Activated CD8-positive, alpha-beta memory T cell treated with anti-CD3 and anti-CD28 coated beads, Interleukin-2, amount 50 U/mL, for 24 hours (primary cell): ENCODE results near the gene SAMHD1.
A peak's percentile ranks its signal among the peaks of the same experiment; 100 is the strongest.
"Not testable (repeated sequence)": the region's sequence is repeated elsewhere in the genome, so short reads cannot be mapped to it uniquely, and the experiment has no call there.

ENCODE experiments used
- DNase-seq: peaks from one replicate; pipeline ENCODE4 v3.0.0-alpha.2; 2020; ENCODE audit errors: extremely low read depth

Gene SAMHD1

DNA sequence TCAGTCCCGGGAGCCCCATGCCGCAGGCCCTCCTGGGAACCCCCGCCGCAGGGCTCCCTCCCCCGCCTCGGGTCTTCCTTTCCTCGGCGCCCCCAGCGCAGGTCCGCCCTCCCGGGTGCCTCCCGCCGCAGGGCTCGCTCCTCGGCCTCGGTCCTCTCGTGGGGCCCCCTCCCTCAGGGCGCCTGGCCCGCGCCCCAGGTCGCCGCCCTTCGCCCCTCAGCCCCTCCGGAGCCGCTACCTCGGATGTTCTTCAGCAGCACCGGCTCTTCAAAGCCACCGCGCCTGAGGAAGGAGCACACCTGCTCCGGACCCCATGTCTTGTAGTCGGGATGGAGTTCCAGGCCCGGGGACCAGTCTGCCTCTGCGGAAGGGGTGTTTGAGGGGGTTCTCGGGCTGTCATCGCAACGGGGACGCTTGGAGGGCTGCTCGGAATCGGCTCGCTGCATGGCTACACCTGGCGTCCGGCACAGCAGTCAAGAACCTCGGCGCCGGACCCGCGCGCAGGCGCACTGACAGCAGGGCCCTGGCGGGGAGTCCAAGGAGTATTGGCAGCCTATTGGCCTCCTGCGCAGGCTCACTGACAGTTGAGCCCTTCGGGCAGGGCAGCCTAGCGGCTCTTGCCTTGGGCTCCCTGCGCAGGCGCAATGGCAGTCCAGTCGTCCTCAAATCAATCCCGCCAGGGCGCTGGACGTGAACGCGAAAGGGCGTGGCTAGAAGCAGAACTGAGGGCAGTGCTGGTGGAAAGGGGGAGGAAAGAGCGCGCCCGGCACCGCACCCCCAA, at the start of gene SAMHD1:
Gene SAMHD1, minus strand, starts transcription at position 511 of the 781 bp plus-strand sequence. Its CDS starts 65 bp downstream, at position 446.
- DNase-seq = peak; percentile 75

- not testable (repeated sequence) for DNase-seq
These were observed 48.7 kb upstream of the SAMHD1 start for GRCh38 chr20:37000171-37000570.

DNA sequence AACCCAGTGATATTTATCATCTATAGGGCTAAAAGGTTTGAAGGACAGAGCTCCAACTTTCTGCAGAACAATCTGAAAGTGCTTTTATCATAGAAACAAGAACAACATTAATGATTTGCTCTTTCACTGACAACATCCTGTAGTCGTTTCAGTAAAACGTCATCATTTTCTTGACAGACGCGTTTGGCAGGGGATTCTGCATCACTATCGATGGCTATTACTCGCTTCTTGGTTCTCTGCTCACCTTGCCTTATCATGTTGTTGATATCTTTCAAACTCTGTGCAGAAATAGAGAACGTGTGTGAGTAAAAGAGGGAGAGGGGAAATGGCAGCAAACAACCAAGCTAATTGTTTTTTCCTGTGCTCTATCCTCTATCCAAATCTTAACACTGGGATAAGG, 47.1 kb upstream of the SAMHD1 start:
- no peak for DNase-seq

GRCh38 chr20:36997121-36997520, 45.6 kb upstream of the SAMHD1 start:
- no peak for DNase-seq

GRCh38 chr20:36994221-36994620, 42.7 kb upstream of the SAMHD1 start:
- not testable (repeated sequence) for DNase-seq

DNA sequence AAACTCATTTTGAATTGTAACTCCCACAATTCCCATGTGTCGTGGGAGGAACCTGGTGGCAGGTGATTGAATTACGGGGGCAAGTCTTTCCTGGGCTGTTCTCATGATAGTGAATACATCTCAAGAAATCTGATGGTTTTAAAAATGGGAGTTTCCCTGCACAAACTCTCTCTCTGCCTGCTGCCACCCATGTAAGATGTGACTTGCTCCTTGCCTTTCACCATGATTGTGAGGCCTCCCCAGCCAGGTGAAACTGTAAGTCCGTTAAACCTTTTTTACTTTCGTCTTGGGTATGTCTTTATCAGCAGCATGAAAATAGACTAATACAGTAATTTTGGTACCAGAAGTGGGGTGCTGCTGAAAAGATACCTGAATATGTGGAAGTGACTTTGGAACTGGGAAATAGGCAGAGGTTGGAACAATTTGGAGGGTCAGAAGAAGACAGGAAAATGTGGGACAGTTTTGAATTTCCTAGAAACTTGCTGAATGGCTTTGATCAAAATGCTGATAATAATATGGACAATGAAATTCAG, 41.4 kb upstream of the SAMHD1 start:
- DNase-seq = no peak

DNA sequence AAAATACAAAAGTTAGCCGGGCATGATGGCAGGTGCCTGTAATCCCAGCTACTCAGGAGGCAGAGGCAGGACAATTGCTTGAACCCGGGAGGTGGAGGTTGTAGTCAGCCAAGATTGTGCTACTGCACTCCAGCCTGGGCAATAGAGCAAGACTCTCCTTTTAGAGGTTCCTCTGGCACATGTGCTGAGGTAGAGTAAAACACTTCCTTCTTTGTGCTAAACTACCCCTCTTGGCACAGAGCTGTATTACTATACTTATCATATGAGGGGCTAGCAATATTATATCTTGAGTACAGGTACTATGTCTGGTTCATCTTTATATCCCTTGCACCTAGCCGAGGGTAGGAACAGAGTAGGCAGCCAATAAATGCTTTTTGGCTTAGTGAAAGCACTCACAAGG, 40.2 kb upstream of the SAMHD1 start:
- DNase-seq = no peak

DNA sequence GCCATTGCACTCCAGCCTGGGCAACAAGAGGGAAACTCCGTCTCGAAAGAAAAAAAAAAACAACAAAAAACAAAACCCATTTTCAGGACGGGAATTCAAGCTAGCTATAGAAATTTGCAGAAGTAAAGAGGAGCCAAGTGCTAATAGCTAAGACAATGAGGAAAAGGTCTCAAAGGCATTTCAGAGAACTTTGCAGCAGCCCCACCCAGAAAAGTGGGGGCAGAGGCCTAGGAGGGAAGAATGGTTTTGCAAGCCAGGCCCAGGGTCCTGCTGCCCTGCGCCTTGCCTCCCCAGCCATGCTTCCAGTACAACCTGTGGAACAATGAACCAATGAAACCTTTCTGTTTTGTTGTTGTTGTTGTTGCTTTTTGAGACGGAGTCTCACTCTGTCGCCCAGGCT, 38.3 kb upstream of the SAMHD1 start:
- no peak for DNase-seq

- DNase-seq = no peak
These were observed 37.0 kb upstream of the SAMHD1 start for GRCh38 chr20:36988494-36988966.

DNA sequence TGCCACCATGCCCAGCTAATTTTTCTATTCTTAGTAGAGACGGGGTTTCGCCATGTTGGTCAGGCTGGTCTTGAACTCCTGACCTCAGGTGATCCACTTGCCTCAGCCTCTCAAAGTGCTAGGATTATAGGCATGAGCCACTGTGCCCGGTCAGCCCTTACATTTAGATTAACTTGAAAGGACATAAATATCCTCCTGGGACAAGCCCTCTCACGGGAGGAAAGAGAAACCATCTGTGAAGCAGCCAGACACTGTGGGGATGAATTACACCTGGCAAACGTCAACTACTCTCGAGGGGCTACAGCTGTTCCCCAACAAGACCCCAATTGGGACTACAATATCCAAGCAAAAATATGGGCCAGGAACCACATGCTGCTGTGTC, 32.7 kb upstream of the SAMHD1 start:
- DNase-seq = no peak

DNA sequence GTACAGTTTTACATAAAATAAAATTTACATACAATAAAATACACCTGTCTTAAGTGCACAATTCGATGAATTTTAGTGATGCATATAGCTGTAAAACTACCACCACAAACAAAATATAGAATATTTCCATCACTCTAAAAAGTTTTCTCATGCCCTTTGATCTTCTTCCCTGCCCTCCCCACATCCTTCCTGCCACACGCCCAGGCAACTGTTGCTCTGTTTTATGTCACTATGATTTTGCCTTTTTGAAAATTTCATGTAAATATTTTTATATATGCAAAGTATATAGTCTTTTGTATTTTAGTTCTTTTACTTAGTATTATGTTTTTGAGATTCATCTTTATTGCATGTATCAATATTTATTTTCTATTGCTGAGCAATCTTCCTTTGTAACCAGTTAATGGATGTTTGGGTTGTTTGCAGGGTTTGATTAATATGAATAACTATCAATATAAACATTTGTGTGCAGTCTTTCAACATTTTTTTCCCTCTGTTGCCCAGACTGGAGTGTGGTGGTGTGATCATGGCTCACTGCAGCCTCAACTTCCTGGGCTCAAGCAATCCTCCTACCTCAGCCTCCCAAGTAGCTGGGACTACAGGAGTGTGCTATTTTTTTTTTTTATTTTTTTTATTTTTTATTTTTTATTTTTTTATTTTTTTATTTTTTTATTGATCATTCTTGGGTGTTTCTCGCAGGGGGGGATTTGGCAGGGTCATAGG, 23.8 kb upstream of the SAMHD1 start:
- no peak for DNase-seq

DNA sequence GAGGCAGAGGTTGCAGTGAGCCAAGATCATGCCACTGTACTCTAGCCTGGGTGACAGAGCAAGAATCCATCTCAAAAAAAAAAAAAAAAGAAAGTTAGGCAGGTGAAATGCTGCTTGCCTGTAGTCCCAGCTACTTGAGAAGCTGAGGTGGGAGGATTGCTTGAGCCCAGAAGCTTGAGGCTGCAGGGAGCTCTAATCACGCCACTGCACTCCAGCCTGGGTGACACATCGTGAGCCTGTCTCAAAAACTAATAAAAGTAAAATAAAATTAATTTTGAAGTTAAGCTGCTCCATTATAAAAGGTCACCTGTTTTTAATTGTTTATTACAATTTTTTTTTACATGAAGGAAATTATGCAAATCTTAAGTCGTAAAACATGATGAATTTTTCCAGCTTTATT, 23.2 kb upstream of the SAMHD1 start:
- DNase-seq = no peak

- DNase-seq = no peak
These were observed 19.6 kb upstream of the SAMHD1 start for GRCh38 chr20:36971103-36971502.

GRCh38 chr20:36969478-36970186, 18.1 kb upstream of the SAMHD1 start:
- DNase-seq = no peak

GRCh38 chr20:36969051-36969450, 17.5 kb upstream of the SAMHD1 start:
- no peak for DNase-seq

GRCh38 chr20:36967636-36968035, 16.1 kb upstream of the SAMHD1 start:
- DNase-seq = no peak

GRCh38 chr20:36966965-36967364, 15.5 kb upstream of the SAMHD1 start:
- not testable (repeated sequence) for DNase-seq

- DNase-seq = not testable (repeated sequence)
These were observed 10.9 kb upstream of the SAMHD1 start for GRCh38 chr20:36962354-36962941.

- no peak for DNase-seq
These were observed 7.7 kb upstream of the SAMHD1 start for GRCh38 chr20:36959242-36959641.

- DNase-seq = no peak
These were observed 6.6 kb upstream of the SAMHD1 start for GRCh38 chr20:36957875-36958667.

DNA sequence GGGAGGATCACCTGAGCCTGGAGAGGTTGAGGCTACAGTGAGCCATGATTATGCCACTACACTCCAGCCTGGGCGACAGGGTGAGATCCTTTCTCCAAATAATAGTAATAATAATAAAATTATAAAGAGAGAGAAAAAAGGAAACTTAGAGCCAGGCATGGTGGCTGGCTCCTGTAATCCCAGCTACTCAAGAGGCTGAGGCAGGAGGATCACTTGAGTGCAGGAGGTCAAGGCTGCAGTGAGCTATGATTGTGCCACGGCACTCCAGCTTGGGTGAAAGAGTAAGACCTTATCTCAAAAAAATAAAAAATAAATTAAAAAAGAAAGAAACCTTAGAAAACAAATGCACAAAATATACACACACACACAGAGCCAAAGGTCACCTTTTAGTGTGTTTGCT, 5.2 kb upstream of the SAMHD1 start:
- DNase-seq = no peak
